KMS-11 (cell line): ENCODE results near the gene PAPPA2.

Source experiments
- H2AFZ ChIP-seq: fragments of 200-600 bp; sonication (generic); 2 replicates; pipeline ENCODE4 v1.6.1; 2016; ENCODE audit warnings: antibody characterized with exemption, mixed run types, low read depth
- H3K27ac ChIP-seq: fragments of 200-600 bp; sonication (generic); 2 replicates; pipeline ENCODE4 v1.6.1; 2016; ENCODE audit warnings: mild to moderate bottlenecking, mixed run types
- H3K27me3 ChIP-seq: fragments of 200-600 bp; sonication (generic); 2 replicates; pipeline ENCODE4 v1.6.1; 2017; ENCODE audit warnings: mild to moderate bottlenecking, low read depth, mixed run types, moderate library complexity; ENCODE audit not compliant: insufficient read depth
- H3K36me3 ChIP-seq: fragments of 200-600 bp; sonication (generic); 2 replicates; pipeline ENCODE4 v1.6.1; 2017; ENCODE audit warnings: mild to moderate bottlenecking, mixed run types; ENCODE audit not compliant: insufficient read depth
- H3K4me1 ChIP-seq: fragments of 200-600 bp; sonication (generic); 2 replicates; pipeline ENCODE4 v1.6.1; 2016; ENCODE audit warnings: mild to moderate bottlenecking, low read depth, mixed run types; ENCODE audit not compliant: poor library complexity, severe bottlenecking
- H3K4me2 ChIP-seq: fragments of 200-600 bp; sonication (generic); 2 replicates; pipeline ENCODE4 v1.7.0; 2016; ENCODE audit warnings: mild to moderate bottlenecking, mixed run types
- H3K4me3 ChIP-seq: fragments of 200-600 bp; sonication (generic); IDR thresholded peaks from 2 replicates; pipeline ENCODE4 v1.6.1; 2017; ENCODE audit warnings: low read depth, low read length, mixed read lengths; ENCODE audit not compliant: insufficient read depth
- H3K79me2 ChIP-seq: fragments of 200-600 bp; sonication (generic); 2 replicates; pipeline ENCODE4 v1.6.1; 2016; ENCODE audit warnings: low read depth, mixed run types; ENCODE audit not compliant: insufficient read depth
- H3K9ac ChIP-seq: fragments of 200-600 bp; sonication (generic); 2 replicates; pipeline ENCODE4 v1.6.1; 2016; ENCODE audit warnings: mild to moderate bottlenecking, mixed run types
- H4K20me1 ChIP-seq: fragments of 200-600 bp; sonication (generic); 2 replicates; pipeline ENCODE4 v1.6.1; 2016; ENCODE audit warnings: mild to moderate bottlenecking, mixed run types; ENCODE audit not compliant: insufficient read depth
- CTCF ChIP-seq: fragments of 200-600 bp; sonication (generic); conservative IDR thresholded peaks from 2 replicates; pipeline ENCODE4 v1.6.1; 2017; ENCODE audit warnings: low read depth, mild to moderate bottlenecking, antibody characterized with exemption, low read length, moderate library complexity, mixed read lengths

The PAPPA2 gene

GRCh38 chr1:176461576-176461975, 1.4 kb upstream of the PAPPA2 start:
- Histone ChIP-seq H4K20me1 (no peaks in the 10 kb centered on the region), H3K4me3 (no peak overlapping the region), H3K27ac (no peak overlapping the region), H3K4me2 (no peak overlapping the region), H3K27me3 (no peaks in the 10 kb centered on the region), H3K9ac (no peak overlapping the region), H2AFZ (no peak overlapping the region), H3K79me2 (no peaks in the 10 kb centered on the region), H3K36me3 (no peaks in the 10 kb centered on the region), H3K4me1 (no peaks in the 10 kb centered on the region)
- TF ChIP-seq CTCF: no peak

GRCh38 chr1:176466514-176466913, 3.5 kb downstream of the PAPPA2 start:
- no peak overlapping the region for H3K4me3 ChIP-seq
- no peaks in the 10 kb centered on the region for H3K36me3 ChIP-seq

GRCh38 chr1:176469450-176470010, 6.6 kb downstream of the PAPPA2 start:
- H4K20me1 ChIP-seq: no peaks in the 10 kb centered on the region
- H3K4me3 ChIP-seq: no peak overlapping the region
- H3K36me3 ChIP-seq: no peaks in the 10 kb centered on the region
- no peak overlapping the region for H2AFZ ChIP-seq
- no peak overlapping the region for H3K27ac ChIP-seq
- H3K79me2 ChIP-seq: no peaks in the 10 kb centered on the region
- no peaks in the 10 kb centered on the region for H3K4me1 ChIP-seq
- H3K27me3 ChIP-seq: no peaks in the 10 kb centered on the region
- no peak overlapping the region for H3K9ac ChIP-seq
- H3K4me2 ChIP-seq: no peak overlapping the region
- no peak for TF ChIP-seq CTCF

More at GRCh38 chr1:176466514-176466913, 3.5 kb downstream of the PAPPA2 start:
- no peak overlapping the region for H2AFZ ChIP-seq
- no peak for TF ChIP-seq CTCF
- H3K27me3 ChIP-seq: no peaks in the 10 kb centered on the region
- no peaks in the 10 kb centered on the region for H3K79me2 ChIP-seq
- no peak overlapping the region for H3K9ac ChIP-seq
- no peaks in the 10 kb centered on the region for H3K4me1 ChIP-seq
- no peak overlapping the region for H3K4me2 ChIP-seq
- no peaks in the 10 kb centered on the region for H4K20me1 ChIP-seq
- H3K27ac ChIP-seq: no peak overlapping the region

GRCh38 chr1:176471338-176472121, 8.6 kb downstream of the PAPPA2 start:
- Histone ChIP-seq H3K27me3 (no peaks in the 10 kb centered on the region), H4K20me1 (no peaks in the 10 kb centered on the region), H3K4me1 (no peaks in the 10 kb centered on the region), H3K79me2 (no peaks in the 10 kb centered on the region), H3K36me3 (no peaks in the 10 kb centered on the region), H3K9ac (no peak overlapping the region), H3K27ac (no peak overlapping the region), H3K4me2 (no peak overlapping the region), H2AFZ (no peak overlapping the region), H3K4me3 (no peak overlapping the region)
- TF ChIP-seq CTCF: no peak
